Stimulated activated CD8-positive, alpha-beta memory T cell treated with anti-CD3 and anti-CD28 coated beads, Interleukin-4, amount 100 ng/mL, for 24 hours (primary cell): ENCODE measurements around the gene C19orf44.
"Not testable (repeated sequence)": the region's sequence is repeated elsewhere in the genome, so short reads cannot be mapped to it uniquely, and the experiment has no call there.

ENCODE experiments used
- DNase-seq: peaks from one replicate; pipeline ENCODE4 v3.0.0-alpha.2; 2020; ENCODE audit warnings: low read depth

Gene C19orf44

GRCh38 chr19:16467581-16467980, 28.6 kb upstream of the C19orf44 start:
- DNase-seq, result no peak

GRCh38 chr19:16470541-16470910, 25.7 kb upstream of the C19orf44 start:
- no peak for DNase-seq

GRCh38 chr19:16470911-16471811, 25.0 kb upstream of the C19orf44 start:
- DNase-seq, result no peak

- DNase-seq, result not testable (repeated sequence)
Observed at GRCh38 chr19:16472559-16472899, 23.7 kb upstream of the C19orf44 start.

- DNase-seq, result no peak
Observed at GRCh38 chr19:16472992-16473391, 23.2 kb upstream of the C19orf44 start.

- DNase-seq, result no peak
Observed at GRCh38 chr19:16473875-16474392, 22.3 kb upstream of the C19orf44 start.

- no peak for DNase-seq
Observed at GRCh38 chr19:16476401-16476800, 19.8 kb upstream of the C19orf44 start.

GRCh38 chr19:16477311-16477710, 18.9 kb upstream of the C19orf44 start:
- DNase-seq, result no peak

- DNase-seq, result no peak
Observed at GRCh38 chr19:16482745-16483144, 13.4 kb upstream of the C19orf44 start.

- DNase-seq, result not testable (repeated sequence)
Observed at GRCh38 chr19:16486476-16486875, 9.7 kb upstream of the C19orf44 start.

GRCh38 chr19:16496613-16496983, 404 bp downstream of the C19orf44 start:
- no peak for DNase-seq

GRCh38 chr19:16497042-16497441, 848 bp downstream of the C19orf44 start:
- DNase-seq, result no peak

- DNase-seq, result no peak
Observed at GRCh38 chr19:16497837-16498236, 1.6 kb downstream of the C19orf44 start.

- DNase-seq, result no peak
Observed at GRCh38 chr19:16504271-16504670, 8.1 kb downstream of the C19orf44 start.

- not testable (repeated sequence) for DNase-seq
Observed at GRCh38 chr19:16506161-16506560, 10.0 kb downstream of the C19orf44 start.

- DNase-seq, result no peak
Observed at GRCh38 chr19:16506961-16507360, 10.8 kb downstream of the C19orf44 start.

- DNase-seq, result no peak
Observed at GRCh38 chr19:16508546-16508945, 12.4 kb downstream of the C19orf44 start.

- no peak for DNase-seq
Observed at GRCh38 chr19:16509141-16510061, 13.2 kb downstream of the C19orf44 start.

- DNase-seq, result not testable (repeated sequence)
Observed at GRCh38 chr19:16512611-16513010, 16.4 kb downstream of the C19orf44 start.

- no peak for DNase-seq
Observed at GRCh38 chr19:16514383-16515019, 18.3 kb downstream of the C19orf44 start.

GRCh38 chr19:16516381-16516780, 20.2 kb downstream of the C19orf44 start:
- no peak for DNase-seq

- no peak for DNase-seq
Observed at GRCh38 chr19:16516923-16517610, 20.9 kb downstream of the C19orf44 start.
